H9 (cell line): Measurements from ENCODE around the gene MPHOSPH10. TPM values are rescaled to one million over a fixed set of nuclear protein-coding genes. Genes with fewer than 3 reads are reported as not detected.

Experiments used
- DNase-seq: peaks from one replicate; pipeline ENCODE4 v3.0.0-alpha.2; 2017
- H2AFZ ChIP-seq: one replicate; pipeline ENCODE4 v1.6.1; 2013; ENCODE audit warnings: mild to moderate bottlenecking, low read length, control low read depth, moderate library complexity
- H2AK5ac ChIP-seq: 2 replicates; pipeline ENCODE4 v1.6.1; 2013; ENCODE audit warnings: low read length, control low read depth, mixed read lengths; ENCODE audit not compliant: insufficient read length
- H2BK120ac ChIP-seq: one replicate; pipeline ENCODE4 v1.6.1; 2013; ENCODE audit warnings: low read depth, mild to moderate bottlenecking, low read length, control low read depth, inconsistent platforms; ENCODE audit not compliant: poor library complexity, severe bottlenecking
- H2BK12ac ChIP-seq: 2 replicates; pipeline ENCODE4 v1.6.1; 2013; ENCODE audit warnings: low read length, control low read depth, mixed read lengths, low read depth; ENCODE audit not compliant: insufficient read length
- H2BK15ac ChIP-seq: 2 replicates; pipeline ENCODE4 v1.6.1; 2013; ENCODE audit warnings: low read depth, low read length, control low read depth
- H2BK20ac ChIP-seq: one replicate; pipeline ENCODE4 v1.6.1; 2013; ENCODE audit warnings: low read depth, mild to moderate bottlenecking, low read length, control low read depth, inconsistent platforms; ENCODE audit not compliant: poor library complexity, severe bottlenecking
- H2BK5ac ChIP-seq: 2 replicates; pipeline ENCODE4 v1.6.1; 2013; ENCODE audit warnings: low read length, control low read depth, mixed read lengths; ENCODE audit not compliant: insufficient read length
- H3K14ac ChIP-seq: 2 replicates; pipeline ENCODE4 v1.6.1; 2013; ENCODE audit warnings: low read length, control low read depth; ENCODE audit not compliant: insufficient read depth
- H3K18ac ChIP-seq: 2 replicates; pipeline ENCODE4 v1.6.1; 2013; ENCODE audit warnings: low read depth, mild to moderate bottlenecking, mixed read lengths, low read length, control low read depth; ENCODE audit not compliant: insufficient read length
- H3K23ac ChIP-seq: 2 replicates; pipeline ENCODE4 v1.6.1; 2013; ENCODE audit warnings: low read length, control low read depth, mixed read lengths, low read depth; ENCODE audit not compliant: insufficient read length
- H3K23me2 ChIP-seq: 2 replicates; pipeline ENCODE4 v1.6.1; 2013; ENCODE audit warnings: low read depth, mild to moderate bottlenecking, mixed read lengths, low read length, control low read depth; ENCODE audit not compliant: insufficient read length, poor library complexity, severe bottlenecking
- H3K27ac ChIP-seq: 2 replicates; pipeline ENCODE4 v1.5.1; 2013; ENCODE audit warnings: low read length, control low read depth, mixed read lengths, low read depth; ENCODE audit not compliant: insufficient read length
- H3K27me3 ChIP-seq: 2 replicates; pipeline ENCODE4 v1.6.1; 2013; ENCODE audit warnings: low read length, control low read depth, inconsistent platforms; ENCODE audit not compliant: insufficient read depth
- H3K4ac ChIP-seq: 2 replicates; pipeline ENCODE4 v1.6.1; 2013; ENCODE audit warnings: low read depth, mild to moderate bottlenecking, control low read depth, inconsistent platforms, low read length, moderate library complexity
- H3K4me1 ChIP-seq: 2 replicates; pipeline ENCODE4 v1.6.1; 2013; ENCODE audit warnings: low read length, control low read depth, inconsistent platforms; ENCODE audit not compliant: insufficient read depth
- H3K4me2 ChIP-seq: 2 replicates; pipeline ENCODE4 v1.6.1; 2013; ENCODE audit warnings: low read length, control low read depth, mixed read lengths; ENCODE audit not compliant: insufficient read length, insufficient read depth
- H3K56ac ChIP-seq: 2 replicates; pipeline ENCODE4 v1.6.1; 2013; ENCODE audit warnings: low read depth, mild to moderate bottlenecking, mixed read lengths, low read length, control low read depth; ENCODE audit not compliant: insufficient read length
- H3K79me1 ChIP-seq: 2 replicates; pipeline ENCODE4 v1.6.1; 2013; ENCODE audit warnings: low read depth, mild to moderate bottlenecking, moderate library complexity, low read length, control low read depth, inconsistent platforms; ENCODE audit not compliant: insufficient read depth, poor library complexity, severe bottlenecking
- H3K79me2 ChIP-seq: 2 replicates; pipeline ENCODE4 v1.6.1; 2013; ENCODE audit warnings: low read length, control low read depth, inconsistent platforms; ENCODE audit not compliant: insufficient read depth
- H3K9ac ChIP-seq: 2 replicates; pipeline ENCODE4 v1.6.1; 2013; ENCODE audit warnings: low read length, control low read depth, mixed read lengths; ENCODE audit not compliant: insufficient read length; ENCODE audit errors: extremely low read depth
- H3K9me3 ChIP-seq: one replicate; pipeline ENCODE4 v1.6.1; 2013; ENCODE audit warnings: low read depth, low read length, inconsistent platforms; ENCODE audit not compliant: control insufficient read depth
- H3T11ph ChIP-seq: one replicate; pipeline ENCODE4 v1.6.1; 2013; ENCODE audit warnings: mild to moderate bottlenecking, low read length, control low read depth, inconsistent platforms
- H4K20me1 ChIP-seq: one replicate; pipeline ENCODE4 v1.6.1; 2013; ENCODE audit not compliant: control insufficient read depth, insufficient read length, insufficient read depth
- H4K5ac ChIP-seq: 2 replicates; pipeline ENCODE4 v1.6.1; 2013; ENCODE audit warnings: low read depth, mild to moderate bottlenecking, mixed read lengths, low read length, control low read depth; ENCODE audit not compliant: insufficient read length
- H4K8ac ChIP-seq: replicated peaks from 2 replicates; pipeline ENCODE4 v1.6.1; 2013; ENCODE audit warnings: low read length, control low read depth, mixed read lengths, low read depth; ENCODE audit not compliant: insufficient read length
- H4K91ac ChIP-seq: 2 replicates; pipeline ENCODE4 v1.6.1; 2013; ENCODE audit warnings: low read depth, mild to moderate bottlenecking, moderate library complexity, mixed read lengths, low read length, control low read depth; ENCODE audit not compliant: insufficient read length
- H3K27ac Mint-ChIP-seq, 3 experiments: 2 replicates in 2 of 3; 3 replicates in 1 of 3; pipeline ENCODE4 v1.8.0; 2020 to 2021; ENCODE audit warnings: mixed read lengths in 3 of 3, mild to moderate bottlenecking in 1 of 3, moderate library complexity in 1 of 3
- H3K27me3 Mint-ChIP-seq: 2 replicates; pipeline ENCODE4 v1.8.0; 2021; ENCODE audit warnings: low read depth, mild to moderate bottlenecking, moderate library complexity, mixed read lengths
- H3K36me3 Mint-ChIP-seq, 3 experiments: 2 replicates in 2 of 3; 3 replicates in 1 of 3; pipeline ENCODE4 v1.8.0; 2020 to 2021; ENCODE audit warnings: low read depth in 3 of 3, mixed read lengths in 3 of 3; ENCODE audit not compliant: insufficient read depth in 1 of 3
- H3K4me1 Mint-ChIP-seq, 2 experiments: 2 replicates each; pipeline ENCODE4 v1.8.0; 2020; ENCODE audit warnings: mixed read lengths in 2 of 2
- H3K4me3 Mint-ChIP-seq, 2 experiments: 2 replicates in 1 of 2; 3 replicates in 1 of 2; pipeline ENCODE4 v1.8.0; 2020 to 2021; ENCODE audit warnings: mild to moderate bottlenecking in 2 of 2, mixed read lengths in 2 of 2, moderate library complexity in 1 of 2
- H3K9me3 Mint-ChIP-seq, 2 experiments: 2 replicates in 1 of 2; 3 replicates in 1 of 2; pipeline ENCODE4 v1.8.0; 2020; ENCODE audit warnings: mild to moderate bottlenecking in 2 of 2, mixed read lengths in 2 of 2, moderate library complexity in 1 of 2
- WGBS: extraction: QIAGEN DNeasy Blood & Tissue Kit; methylation state at CpG from one replicate; pipeline ENCODE4 v1.1.7; 2013; ENCODE audit warnings: missing lambda C conversion rate, low lambda C conversion rate, mixed read lengths; ENCODE audit not compliant: insufficient read length; ENCODE audit errors: extremely low coverage; 5-methylcytosine and 5-hydroxymethylcytosine counted together
- total RNA-seq: library from RNA; stranded (reverse); gene quantifications from 2 replicates; pipeline ENCODE4 v1.2.1, GENCODE V29; 2021
- TF ChIP-seq, protein P1 (sequence below): fragments of 200-600 bp; sonication (generic); conservative IDR thresholded peaks from 3 replicates; pipeline ENCODE4 v1.8.0; 2021; ENCODE audit warnings: antibody characterized with exemption, mild to moderate bottlenecking

Gene MPHOSPH10
- total RNA-seq, 1 experiment from 2014 or later: 42.1 TPM

DNA sequence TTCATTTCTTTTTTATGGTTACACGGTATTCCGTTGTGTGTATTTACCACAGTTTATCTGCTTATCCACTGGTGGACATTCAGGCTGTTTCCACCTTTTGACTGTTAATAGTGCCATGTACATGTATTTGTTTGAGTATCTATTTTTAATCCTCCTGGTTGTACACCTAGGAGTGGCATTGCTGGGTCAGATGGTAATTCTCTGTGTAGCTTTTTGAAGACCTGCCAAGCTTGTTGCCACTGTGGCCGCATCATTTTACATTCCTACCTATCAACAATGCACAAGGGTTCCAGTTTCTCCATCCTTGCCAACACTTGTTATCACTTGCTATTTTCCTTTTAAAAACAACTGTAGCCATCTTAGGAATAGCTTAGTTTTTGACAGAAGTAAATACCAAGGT is 13.3 kb downstream of the MPHOSPH10 start:
- Histone ChIP-seq H3K56ac (no peak overlapping the region), H3T11ph (no peak overlapping the region), H3K27me3 (no peaks in the 10 kb centered on the region), H2AFZ (no peak overlapping the region), H3K4ac (no peak overlapping the region), H4K91ac (no peak overlapping the region), H3K23me2 (no peaks in the 10 kb centered on the region), H3K9ac (no peak overlapping the region), H2BK15ac (no peak overlapping the region), H3K18ac (no peak overlapping the region), H3K4me2 (no peak overlapping the region), H3K4me1 (no peaks in the 10 kb centered on the region), H4K5ac (no peak overlapping the region), H3K14ac (no peak overlapping the region), H2BK12ac (no peak overlapping the region), H2BK20ac (no peak overlapping the region), H3K9me3 (no peaks in the 10 kb centered on the region), H2BK120ac (no peak overlapping the region), H4K8ac (no peak overlapping the region), H3K27ac (no peak overlapping the region), H3K23ac (no peak overlapping the region), H2BK5ac (no peak overlapping the region), H4K20me1 (no peaks in the 10 kb centered on the region), H3K79me2 (no peaks in the 10 kb centered on the region), H2AK5ac (no peak overlapping the region), H3K79me1 (no peaks in the 10 kb centered on the region)
- Mint-ChIP-seq H3K4me1 (no peaks in the 10 kb centered on the region), H3K36me3 (peaks cover 33 to 91% (median 89%) of the 10 kb centered on the region in 3 experiments; a peak in 6 of 7 replicates), H3K27ac (no peak overlapping the region), H3K9me3 (no peaks in the 10 kb centered on the region), H3K4me3 (no peak overlapping the region), H3K27me3 (no peaks in the 10 kb centered on the region)
- no CpG with 5 or more reads among the region's 3 CpGs for WGBS
- no peak for DNase-seq
- TF ChIP-seq, protein P1, sequence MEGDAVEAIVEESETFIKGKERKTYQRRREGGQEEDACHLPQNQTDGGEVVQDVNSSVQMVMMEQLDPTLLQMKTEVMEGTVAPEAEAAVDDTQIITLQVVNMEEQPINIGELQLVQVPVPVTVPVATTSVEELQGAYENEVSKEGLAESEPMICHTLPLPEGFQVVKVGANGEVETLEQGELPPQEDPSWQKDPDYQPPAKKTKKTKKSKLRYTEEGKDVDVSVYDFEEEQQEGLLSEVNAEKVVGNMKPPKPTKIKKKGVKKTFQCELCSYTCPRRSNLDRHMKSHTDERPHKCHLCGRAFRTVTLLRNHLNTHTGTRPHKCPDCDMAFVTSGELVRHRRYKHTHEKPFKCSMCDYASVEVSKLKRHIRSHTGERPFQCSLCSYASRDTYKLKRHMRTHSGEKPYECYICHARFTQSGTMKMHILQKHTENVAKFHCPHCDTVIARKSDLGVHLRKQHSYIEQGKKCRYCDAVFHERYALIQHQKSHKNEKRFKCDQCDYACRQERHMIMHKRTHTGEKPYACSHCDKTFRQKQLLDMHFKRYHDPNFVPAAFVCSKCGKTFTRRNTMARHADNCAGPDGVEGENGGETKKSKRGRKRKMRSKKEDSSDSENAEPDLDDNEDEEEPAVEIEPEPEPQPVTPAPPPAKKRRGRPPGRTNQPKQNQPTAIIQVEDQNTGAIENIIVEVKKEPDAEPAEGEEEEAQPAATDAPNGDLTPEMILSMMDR: no peak
